ENCODE results near the gene STRADB. TPM values are rescaled to one million over a fixed set of nuclear protein-coding genes. Genes with fewer than 3 reads are reported as not detected.

STRADB gene, protein sequence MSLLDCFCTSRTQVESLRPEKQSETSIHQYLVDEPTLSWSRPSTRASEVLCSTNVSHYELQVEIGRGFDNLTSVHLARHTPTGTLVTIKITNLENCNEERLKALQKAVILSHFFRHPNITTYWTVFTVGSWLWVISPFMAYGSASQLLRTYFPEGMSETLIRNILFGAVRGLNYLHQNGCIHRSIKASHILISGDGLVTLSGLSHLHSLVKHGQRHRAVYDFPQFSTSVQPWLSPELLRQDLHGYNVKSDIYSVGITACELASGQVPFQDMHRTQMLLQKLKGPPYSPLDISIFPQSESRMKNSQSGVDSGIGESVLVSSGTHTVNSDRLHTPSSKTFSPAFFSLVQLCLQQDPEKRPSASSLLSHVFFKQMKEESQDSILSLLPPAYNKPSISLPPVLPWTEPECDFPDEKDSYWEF
- total RNA-seq, result 9.6 TPM

DNA sequence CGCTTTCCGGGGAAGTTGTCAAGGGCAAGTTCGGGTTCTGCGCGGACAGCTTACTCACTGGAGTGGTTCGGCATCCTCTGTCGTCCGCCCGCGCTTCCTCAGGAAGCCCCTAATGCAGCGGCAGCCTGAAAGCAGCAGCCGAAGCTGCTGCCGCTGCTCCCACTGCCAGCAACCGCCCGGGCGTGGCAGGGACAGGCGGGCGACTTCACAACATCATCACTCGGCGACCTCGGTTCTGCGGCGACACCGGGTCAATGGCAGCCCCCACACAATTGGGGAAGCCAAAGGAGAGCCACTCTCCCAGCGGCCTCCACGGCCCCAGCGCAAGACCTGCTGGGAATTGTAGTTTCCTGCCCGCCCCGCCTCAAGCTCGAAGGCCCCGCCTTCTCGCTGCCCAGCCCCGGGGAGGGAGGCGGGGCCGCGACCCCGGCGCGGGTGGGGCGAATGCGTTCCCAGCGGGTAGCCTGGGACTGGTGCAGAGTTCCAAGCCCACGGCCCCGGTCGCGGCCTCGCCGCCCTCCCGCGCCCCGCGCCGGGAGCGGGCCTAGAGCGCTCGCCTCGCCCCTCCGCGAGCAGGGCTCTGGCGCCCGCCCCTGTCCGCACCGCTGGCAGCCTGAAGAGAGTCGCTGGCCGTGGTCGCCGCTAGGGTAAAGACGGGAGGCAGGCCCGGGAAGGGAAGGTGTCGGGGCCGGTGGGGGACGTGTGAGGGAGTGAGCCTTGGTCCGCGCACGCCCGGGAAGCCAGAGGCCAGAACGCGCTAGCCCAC is at the start of gene STRADB, which contains the start of gene TRAK2:
STRADB (plus strand) TSS at position 449 of the 766 bp plus-strand sequence. CDS start 3,101 bp downstream, outside the sequence.
TRAK2 (minus strand) TSS at position 167 of the 766 bp plus-strand sequence. CDS start 30,951 bp downstream, outside the sequence.
- Histone ChIP-seq H3K27me3 (no peaks in the 10 kb centered on the region), H3K27ac (peak within 1 kb of the TSS; percentile 96), H3K36me3 (no peaks in the 10 kb centered on the region), H3K4me1 (peaks cover 32% of the 10 kb centered on the region), H3K9me3 (no peaks in the 10 kb centered on the region), H3K4me3 (peak within 1 kb of the TSS; percentile 92 to 97)
- TF ChIP-seq POLR2A (IDR thresholded peaks at IDR 0.05), result peak in 1 of 2 donors; percentile 52
- TF ChIP-seq, protein P1, sequence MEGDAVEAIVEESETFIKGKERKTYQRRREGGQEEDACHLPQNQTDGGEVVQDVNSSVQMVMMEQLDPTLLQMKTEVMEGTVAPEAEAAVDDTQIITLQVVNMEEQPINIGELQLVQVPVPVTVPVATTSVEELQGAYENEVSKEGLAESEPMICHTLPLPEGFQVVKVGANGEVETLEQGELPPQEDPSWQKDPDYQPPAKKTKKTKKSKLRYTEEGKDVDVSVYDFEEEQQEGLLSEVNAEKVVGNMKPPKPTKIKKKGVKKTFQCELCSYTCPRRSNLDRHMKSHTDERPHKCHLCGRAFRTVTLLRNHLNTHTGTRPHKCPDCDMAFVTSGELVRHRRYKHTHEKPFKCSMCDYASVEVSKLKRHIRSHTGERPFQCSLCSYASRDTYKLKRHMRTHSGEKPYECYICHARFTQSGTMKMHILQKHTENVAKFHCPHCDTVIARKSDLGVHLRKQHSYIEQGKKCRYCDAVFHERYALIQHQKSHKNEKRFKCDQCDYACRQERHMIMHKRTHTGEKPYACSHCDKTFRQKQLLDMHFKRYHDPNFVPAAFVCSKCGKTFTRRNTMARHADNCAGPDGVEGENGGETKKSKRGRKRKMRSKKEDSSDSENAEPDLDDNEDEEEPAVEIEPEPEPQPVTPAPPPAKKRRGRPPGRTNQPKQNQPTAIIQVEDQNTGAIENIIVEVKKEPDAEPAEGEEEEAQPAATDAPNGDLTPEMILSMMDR (IDR thresholded peaks at IDR 0.05), result peak in 2 of 3 experiments; percentile 17 to 19
- TF ChIP-seq POLR2AphosphoS5 (IDR thresholded peaks at IDR 0.05; ENCODE audit: insufficient read depth in 1 of 2, low read depth in 1 of 2), result peak; percentile 88 to 94
- intact Hi-C loops (cut with DNase I), result loop anchor here (5.0 kb wide), 1 partner anchor 44 kb away; no protein-coding TSS in a partner anchor
- peak; percentile 96 for DNase-seq (ENCODE audit: extremely low spot score in 2 of 2)

DNA sequence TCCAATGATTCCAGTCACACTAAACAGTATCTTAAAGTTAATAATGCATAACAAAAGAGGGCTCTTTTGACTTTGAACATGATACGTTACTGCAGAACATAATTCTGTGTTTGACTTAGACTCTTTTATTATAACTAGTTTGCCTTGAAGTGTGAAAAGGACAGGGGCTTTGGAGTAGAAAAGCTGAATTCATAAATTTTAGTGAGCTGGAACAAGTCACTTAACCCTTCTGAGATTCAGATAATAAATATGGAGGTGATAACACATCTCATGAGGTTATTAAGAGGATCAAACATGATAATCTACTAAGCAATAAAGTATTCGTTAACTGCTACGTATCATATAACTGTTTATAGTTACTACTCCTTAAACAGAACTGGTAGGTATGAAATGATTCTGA is 49.7 kb upstream of the STRADB start:
- TF ChIP-seq, protein P1 (IDR thresholded peaks at IDR 0.05), result no peak
- TF ChIP-seq POLR2AphosphoS5 (IDR thresholded peaks at IDR 0.05; ENCODE audit: insufficient read depth in 1 of 2, low read depth in 1 of 2) (no peak), POLR2A (IDR thresholded peaks at IDR 0.05) (no peak)
- no peaks in the 10 kb centered on the region for H3K9me3 ChIP-seq
- H3K4me3 ChIP-seq, result no peak overlapping the region
- H3K4me1 ChIP-seq, result peaks cover 32% of the 10 kb centered on the region
- peaks cover 2 to 26% of the 10 kb centered on the region in 2 donors for H3K36me3 ChIP-seq
- intact Hi-C loops (cut with DNase I), result no loop called here
- no peak for DNase-seq (ENCODE audit: extremely low spot score in 2 of 2)
- no peak overlapping the region for H3K27ac ChIP-seq
- no peaks in the 10 kb centered on the region for H3K27me3 ChIP-seq

DNA sequence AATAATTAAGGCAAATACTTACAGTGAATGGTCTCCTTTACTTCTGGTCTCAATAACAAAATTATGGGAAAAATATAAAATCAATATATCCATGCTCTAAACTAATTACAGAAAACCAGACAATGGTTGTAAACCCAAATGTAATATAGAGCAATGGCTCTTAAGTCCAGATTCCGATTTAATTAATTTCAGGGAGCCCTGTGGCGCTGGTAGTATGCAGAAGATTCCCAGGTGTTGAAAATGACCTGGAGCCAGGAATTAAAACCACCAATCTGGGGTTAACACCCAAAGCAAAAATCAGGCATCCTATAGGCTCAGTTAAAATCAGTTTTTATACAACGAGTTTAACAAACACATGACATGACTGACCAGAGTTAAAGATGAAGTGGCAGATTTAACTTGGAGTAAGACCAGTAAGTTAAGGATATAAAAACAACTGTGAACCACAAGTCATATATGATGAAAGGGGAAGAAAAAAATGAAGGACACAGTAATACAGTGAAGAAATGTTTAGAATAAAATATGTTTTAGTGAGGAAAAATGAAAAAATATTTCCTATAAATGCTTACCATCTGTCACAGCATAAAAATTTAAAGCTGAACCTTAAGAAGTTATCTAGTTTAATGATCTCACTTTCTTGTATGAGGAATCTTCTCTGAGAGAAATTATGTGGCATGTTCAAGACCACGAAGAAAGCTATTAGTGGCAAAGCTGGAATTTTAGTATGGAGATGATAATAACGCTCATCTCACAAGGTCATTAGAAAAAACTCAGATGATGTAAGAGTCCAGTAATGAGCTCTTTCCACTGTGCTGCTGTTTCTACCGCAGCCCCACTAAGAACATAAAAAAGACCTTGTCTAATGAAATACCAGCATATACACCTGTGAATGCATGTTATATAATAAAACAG is 48.6 kb upstream of the STRADB start:
- H3K4me1 ChIP-seq, result peaks cover 38% of the 10 kb centered on the region
- H3K4me3 ChIP-seq, result no peak overlapping the region
- H3K9me3 ChIP-seq, result no peaks in the 10 kb centered on the region
- TF ChIP-seq, protein P1 (IDR thresholded peaks at IDR 0.05), result no peak
- TF ChIP-seq POLR2AphosphoS5 (IDR thresholded peaks at IDR 0.05; ENCODE audit: insufficient read depth in 1 of 2, low read depth in 1 of 2) (no peak), POLR2A (IDR thresholded peaks at IDR 0.05) (no peak)
- intact Hi-C loops (cut with DNase I), result no loop called here
- DNase-seq (ENCODE audit: extremely low spot score in 2 of 2), result no peak
- H3K27ac ChIP-seq, result no peak overlapping the region
- H3K27me3 ChIP-seq, result no peaks in the 10 kb centered on the region
- H3K36me3 ChIP-seq, result peaks cover 0 to 15% of the 10 kb centered on the region in 2 donors

DNA sequence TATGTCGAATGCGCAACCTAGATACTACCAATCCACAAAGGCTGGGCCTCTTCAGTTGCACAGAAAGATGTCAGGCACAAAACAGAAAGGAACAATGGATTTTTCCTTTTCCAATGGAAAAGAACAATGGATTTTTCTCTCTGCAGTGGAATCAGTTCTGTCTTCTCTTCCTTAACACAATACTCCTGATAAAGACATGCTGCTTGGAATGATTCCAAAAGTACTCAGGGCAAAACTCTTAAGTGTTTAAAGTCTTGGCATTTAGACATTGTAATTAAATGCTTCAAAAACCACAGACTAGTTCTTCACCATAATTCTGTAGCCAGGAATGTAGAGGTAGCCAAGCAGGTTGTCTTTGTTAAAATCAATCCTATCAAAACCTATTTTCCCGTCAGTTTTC is 47.7 kb upstream of the STRADB start:
- Histone ChIP-seq H3K36me3 (peaks cover 0 to 6% of the 10 kb centered on the region in 2 donors), H3K27ac (no peak overlapping the region), H3K27me3 (no peaks in the 10 kb centered on the region), H3K9me3 (no peaks in the 10 kb centered on the region), H3K4me1 (peaks cover 38% of the 10 kb centered on the region), H3K4me3 (no peak overlapping the region)
- TF ChIP-seq POLR2AphosphoS5 (IDR thresholded peaks at IDR 0.05; ENCODE audit: insufficient read depth in 1 of 2, low read depth in 1 of 2) (peak in 1 of 2 donors; percentile 20), POLR2A (IDR thresholded peaks at IDR 0.05) (no peak)
- DNase-seq (ENCODE audit: extremely low spot score in 2 of 2), result no peak
- intact Hi-C loops (cut with DNase I), result no loop called here
